ENCODE results near the gene STXBP6. TPM values are rescaled to one million over a fixed set of nuclear protein-coding genes. Genes with fewer than 3 reads are reported as not detected.

The STXBP6 gene
- total RNA-seq, 1 experiment from 2014 or later = 0.27 TPM

DNA sequence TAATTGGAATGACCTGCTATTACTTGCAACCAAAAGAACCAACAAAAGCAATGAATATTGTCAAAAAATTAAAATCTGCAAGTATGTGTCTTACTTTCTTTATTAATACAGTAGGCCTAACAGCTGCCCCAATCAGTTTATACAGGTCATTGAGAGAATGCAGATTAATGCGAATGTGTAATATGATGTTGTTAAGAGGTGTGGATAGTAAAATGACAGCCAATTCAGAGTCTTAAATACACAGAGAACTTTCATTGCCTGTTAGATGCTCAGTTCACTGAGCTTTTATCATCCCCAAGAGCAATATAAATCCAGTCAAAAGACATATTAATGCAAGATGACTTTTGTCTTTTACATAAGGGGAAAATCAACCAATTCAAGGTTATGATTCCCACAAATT, 58.7 kb downstream of the STXBP6 start (continued):
- TF ChIP-seq CBX3 (IDR thresholded peaks at IDR 0.05; ENCODE audit: low read depth) = no peak
- TF ChIP-seq, protein P1, sequence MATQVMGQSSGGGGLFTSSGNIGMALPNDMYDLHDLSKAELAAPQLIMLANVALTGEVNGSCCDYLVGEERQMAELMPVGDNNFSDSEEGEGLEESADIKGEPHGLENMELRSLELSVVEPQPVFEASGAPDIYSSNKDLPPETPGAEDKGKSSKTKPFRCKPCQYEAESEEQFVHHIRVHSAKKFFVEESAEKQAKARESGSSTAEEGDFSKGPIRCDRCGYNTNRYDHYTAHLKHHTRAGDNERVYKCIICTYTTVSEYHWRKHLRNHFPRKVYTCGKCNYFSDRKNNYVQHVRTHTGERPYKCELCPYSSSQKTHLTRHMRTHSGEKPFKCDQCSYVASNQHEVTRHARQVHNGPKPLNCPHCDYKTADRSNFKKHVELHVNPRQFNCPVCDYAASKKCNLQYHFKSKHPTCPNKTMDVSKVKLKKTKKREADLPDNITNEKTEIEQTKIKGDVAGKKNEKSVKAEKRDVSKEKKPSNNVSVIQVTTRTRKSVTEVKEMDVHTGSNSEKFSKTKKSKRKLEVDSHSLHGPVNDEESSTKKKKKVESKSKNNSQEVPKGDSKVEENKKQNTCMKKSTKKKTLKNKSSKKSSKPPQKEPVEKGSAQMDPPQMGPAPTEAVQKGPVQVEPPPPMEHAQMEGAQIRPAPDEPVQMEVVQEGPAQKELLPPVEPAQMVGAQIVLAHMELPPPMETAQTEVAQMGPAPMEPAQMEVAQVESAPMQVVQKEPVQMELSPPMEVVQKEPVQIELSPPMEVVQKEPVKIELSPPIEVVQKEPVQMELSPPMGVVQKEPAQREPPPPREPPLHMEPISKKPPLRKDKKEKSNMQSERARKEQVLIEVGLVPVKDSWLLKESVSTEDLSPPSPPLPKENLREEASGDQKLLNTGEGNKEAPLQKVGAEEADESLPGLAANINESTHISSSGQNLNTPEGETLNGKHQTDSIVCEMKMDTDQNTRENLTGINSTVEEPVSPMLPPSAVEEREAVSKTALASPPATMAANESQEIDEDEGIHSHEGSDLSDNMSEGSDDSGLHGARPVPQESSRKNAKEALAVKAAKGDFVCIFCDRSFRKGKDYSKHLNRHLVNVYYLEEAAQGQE (IDR thresholded peaks at IDR 0.05; ENCODE audit: low read depth) = no peak

DNA sequence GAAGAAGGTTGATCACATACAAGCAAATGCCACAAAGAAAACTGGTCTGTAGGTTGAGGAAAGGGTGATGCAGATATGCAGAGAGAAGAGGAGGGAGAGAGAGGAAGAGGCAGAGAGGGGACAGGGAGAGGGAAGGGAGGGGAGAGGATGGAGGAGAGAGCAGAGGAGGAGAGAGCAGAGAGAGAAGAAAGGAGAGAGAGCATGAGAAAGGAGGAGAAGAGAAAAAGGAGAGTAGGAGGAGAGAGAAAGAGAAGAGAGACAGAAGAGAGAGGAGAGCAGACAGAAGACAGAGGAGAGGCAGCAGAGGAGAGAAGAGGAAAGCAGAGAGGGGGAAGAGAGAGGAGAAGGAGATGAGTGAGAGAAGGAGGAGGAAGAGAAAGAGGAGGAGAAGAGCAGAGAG, 59.2 kb downstream of the STXBP6 start:
- intact Hi-C loops (cut with micrococcal nuclease) = no loop called here
- H3K9ac ChIP-seq (ENCODE audit: low read length) = no peak overlapping the region

More for the DNA sequence above, 59.2 kb downstream of the STXBP6 start:
- Histone ChIP-seq H2AFZ (ENCODE audit: low read depth, low read length, poor library complexity, severe bottlenecking) (no peak overlapping the region), H3K79me2 (ENCODE audit: insufficient read depth, low read length) (no peaks in the 10 kb centered on the region), H3K9me2 (ENCODE audit: insufficient read depth) (no peaks in the 10 kb centered on the region), H3K4me1 (ENCODE audit: control insufficient read depth in 1 of 2, insufficient read depth in 2 of 2, low read length in 2 of 2) (no peaks in the 10 kb centered on the region), H3K4me2 (ENCODE audit: low read length) (no peak overlapping the region), H3K36me3 (ENCODE audit: control insufficient read depth in 1 of 2, insufficient read depth in 2 of 2, low read length in 2 of 2) (no peaks in the 10 kb centered on the region), H3K27ac (ENCODE audit: low read depth, low read length) (no peak overlapping the region), H3K27me3 (ENCODE audit: insufficient read depth, low read length) (no peaks in the 10 kb centered on the region), H3K4me3 (replicated peaks in 1 of 2; ENCODE audit: low read depth in 1 of 2, low read length in 2 of 2) (no peak overlapping the region), H4K20me1 (ENCODE audit: insufficient read depth) (no peaks in the 10 kb centered on the region), H3K9me3 (ENCODE audit: control insufficient read depth in 1 of 2, insufficient read depth in 1 of 2, low read depth in 1 of 2, low read length in 2 of 2) (peaks cover 0 to 7% of the 10 kb centered on the region in 2 experiments; a peak in 2 of 4 replicates)
- TF ChIP-seq SP1 (IDR thresholded peaks at IDR 0.05; ENCODE audit: low read depth) = no peak
- no peak for TF ChIP-seq EZH2 (IDR thresholded peaks at IDR 0.05)
- TF ChIP-seq CEBPB (IDR thresholded peaks at IDR 0.05; ENCODE audit: low read depth) = no peak
- no peak for TF ChIP-seq POLR2A (IDR thresholded peaks at IDR 0.05; ENCODE audit: borderline replicate concordance, extremely low read depth, insufficient read depth, insufficient read length)
- TF ChIP-seq ELF1 (IDR thresholded peaks at IDR 0.05; ENCODE audit: borderline replicate concordance, low read depth) = no peak
- no peak for TF ChIP-seq EGR1 (IDR thresholded peaks at IDR 0.05; ENCODE audit: low read depth)
- TF ChIP-seq, protein P2, sequence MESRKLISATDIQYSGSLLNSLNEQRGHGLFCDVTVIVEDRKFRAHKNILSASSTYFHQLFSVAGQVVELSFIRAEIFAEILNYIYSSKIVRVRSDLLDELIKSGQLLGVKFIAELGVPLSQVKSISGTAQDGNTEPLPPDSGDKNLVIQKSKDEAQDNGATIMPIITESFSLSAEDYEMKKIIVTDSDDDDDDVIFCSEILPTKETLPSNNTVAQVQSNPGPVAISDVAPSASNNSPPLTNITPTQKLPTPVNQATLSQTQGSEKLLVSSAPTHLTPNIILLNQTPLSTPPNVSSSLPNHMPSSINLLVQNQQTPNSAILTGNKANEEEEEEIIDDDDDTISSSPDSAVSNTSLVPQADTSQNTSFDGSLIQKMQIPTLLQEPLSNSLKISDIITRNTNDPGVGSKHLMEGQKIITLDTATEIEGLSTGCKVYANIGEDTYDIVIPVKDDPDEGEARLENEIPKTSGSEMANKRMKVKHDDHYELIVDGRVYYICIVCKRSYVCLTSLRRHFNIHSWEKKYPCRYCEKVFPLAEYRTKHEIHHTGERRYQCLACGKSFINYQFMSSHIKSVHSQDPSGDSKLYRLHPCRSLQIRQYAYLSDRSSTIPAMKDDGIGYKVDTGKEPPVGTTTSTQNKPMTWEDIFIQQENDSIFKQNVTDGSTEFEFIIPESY (IDR thresholded peaks at IDR 0.05; ENCODE audit: extremely low read depth, insufficient replicate concordance, low read length) = no peak
- TF ChIP-seq FOSL1 (IDR thresholded peaks at IDR 0.05; ENCODE audit: low read depth) = no peak
- TF ChIP-seq, protein P3, sequence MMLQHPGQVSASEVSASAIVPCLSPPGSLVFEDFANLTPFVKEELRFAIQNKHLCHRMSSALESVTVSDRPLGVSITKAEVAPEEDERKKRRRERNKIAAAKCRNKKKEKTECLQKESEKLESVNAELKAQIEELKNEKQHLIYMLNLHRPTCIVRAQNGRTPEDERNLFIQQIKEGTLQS (IDR thresholded peaks at IDR 0.05) = no peak
- TF ChIP-seq SIN3A (IDR thresholded peaks at IDR 0.05; ENCODE audit: low read depth) = no peak
- no peak for TF ChIP-seq RAD21 (IDR thresholded peaks at IDR 0.05; ENCODE audit: low read depth)
- no peak for TF ChIP-seq POLR2AphosphoS5 (IDR thresholded peaks at IDR 0.05; ENCODE audit: low read depth, low read length)
- no peak for TF ChIP-seq YY1 (IDR thresholded peaks at IDR 0.05; ENCODE audit: extremely low read depth, insufficient replicate concordance, low read depth, low read length)
- TF ChIP-seq, protein P4, sequence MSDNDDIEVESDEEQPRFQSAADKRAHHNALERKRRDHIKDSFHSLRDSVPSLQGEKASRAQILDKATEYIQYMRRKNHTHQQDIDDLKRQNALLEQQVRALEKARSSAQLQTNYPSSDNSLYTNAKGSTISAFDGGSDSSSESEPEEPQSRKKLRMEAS (IDR thresholded peaks at IDR 0.05) = no peak
- TF ChIP-seq CBX3 (IDR thresholded peaks at IDR 0.05; ENCODE audit: low read depth) = no peak
- TF ChIP-seq ZNF274 (IDR thresholded peaks at IDR 0.05; ENCODE audit: low read depth, low read length) = no peak
- DNase-seq (ENCODE audit: low read depth, low spot score) = no peak
- ChIA-PET CTCF (no interaction called here), POLR2A (no interaction called here), RAD21 (ENCODE audit: low non-redundant PET in 1 of 2, low total read pairs in 2 of 2, uncharacterized antibody in 2 of 2, unreplicated experiment in 2 of 2) (no interaction called here)
- no TSS peak for BruUV-seq (replicated peaks)
- no peak for ATAC-seq

All from HCT116 (cell line).